Cardiac muscle cell (in vitro differentiated cells and primary cell): ENCODE measurements around the gene SAP30BP. TPM values are rescaled to one million over a fixed set of nuclear protein-coding genes. Genes with fewer than 3 reads are reported as not detected.

ENCODE experiments used
- DNase-seq, 2 donors: peaks; one replicate each; pipeline versions ENCODE4 v3.0.0 to v3.0.0-alpha.2; 2010 to 2017; ENCODE audit warnings: low read depth in 1 of 2, low spot score in 1 of 2
- H3K27ac ChIP-seq: fragments of 200-600 bp; sonication (generic); 2 replicates; pipeline ENCODE4 v1.5.1; 2016
- H3K27me3 ChIP-seq: fragments of 200-600 bp; sonication (generic); 2 replicates; pipeline ENCODE4 v1.6.0; 2016; ENCODE audit warnings: control low read depth
- H3K36me3 ChIP-seq: fragments of 200-600 bp; sonication (generic); 2 replicates; pipeline ENCODE4 v1.5.1; 2016; ENCODE audit warnings: control low read depth
- H3K4me1 ChIP-seq: fragments of 200-600 bp; sonication (generic); 2 replicates; pipeline ENCODE4 v1.8.1; 2017; ENCODE audit warnings: low read depth, mild to moderate bottlenecking, mixed run types
- H3K4me3 ChIP-seq: fragments of 200-600 bp; sonication (generic); 2 replicates; pipeline ENCODE4 v1.5.1; 2016; ENCODE audit warnings: mild to moderate bottlenecking
- H3K9me3 ChIP-seq: fragments of 200-600 bp; sonication (generic); 2 replicates; pipeline ENCODE4 v1.5.1; 2017; ENCODE audit warnings: low read depth, mild to moderate bottlenecking, control low read depth
- polyA plus RNA-seq: library from polyadenylated mRNA; unstranded; fragments of >200 nt; fragmentation: Nextera tagmentation; extraction: Ambion mirVana; gene quantifications from 2 replicates; pipeline ENCODE4 v1.2.1, GENCODE V29; 2016
- total RNA-seq: library from RNA; depleted of rRNA; stranded (reverse); fragments of >200 nt; gene quantifications from 2 replicates; pipeline ENCODE4 v1.2.3, GENCODE V29; 2016
- TF ChIP-seq, protein P1 (sequence below): IDR thresholded peaks from 2 replicates; pipeline ENCODE4 v1.5.1; 2012; ENCODE audit warnings: low read depth, mild to moderate bottlenecking, low read length

SAP30BP gene
- total and polyA plus RNA-seq, 2 experiments from 2014 or later: 50.8 to 106 TPM

DNA sequence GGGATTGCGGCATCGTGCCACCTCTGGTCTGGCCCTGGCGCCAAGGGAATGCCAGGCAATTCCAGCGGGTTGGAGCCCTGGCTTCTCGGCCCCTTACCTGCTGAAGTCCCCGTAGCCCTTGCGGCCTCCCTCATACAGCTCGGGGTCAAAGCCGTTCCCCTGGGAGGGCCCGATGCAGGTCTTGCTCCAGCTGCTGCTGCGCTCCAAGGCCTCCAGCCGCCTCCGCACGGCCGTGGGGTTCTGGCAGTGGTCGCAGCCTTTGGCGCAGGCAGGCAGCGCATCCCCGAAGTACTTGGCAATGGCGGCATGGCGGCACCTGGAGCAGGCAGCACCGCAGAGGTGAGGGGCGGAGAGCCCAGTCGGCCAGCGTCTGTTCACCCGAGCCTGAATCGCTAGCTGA, 35.8 kb upstream of the SAP30BP start:
- TF ChIP-seq, protein P1, sequence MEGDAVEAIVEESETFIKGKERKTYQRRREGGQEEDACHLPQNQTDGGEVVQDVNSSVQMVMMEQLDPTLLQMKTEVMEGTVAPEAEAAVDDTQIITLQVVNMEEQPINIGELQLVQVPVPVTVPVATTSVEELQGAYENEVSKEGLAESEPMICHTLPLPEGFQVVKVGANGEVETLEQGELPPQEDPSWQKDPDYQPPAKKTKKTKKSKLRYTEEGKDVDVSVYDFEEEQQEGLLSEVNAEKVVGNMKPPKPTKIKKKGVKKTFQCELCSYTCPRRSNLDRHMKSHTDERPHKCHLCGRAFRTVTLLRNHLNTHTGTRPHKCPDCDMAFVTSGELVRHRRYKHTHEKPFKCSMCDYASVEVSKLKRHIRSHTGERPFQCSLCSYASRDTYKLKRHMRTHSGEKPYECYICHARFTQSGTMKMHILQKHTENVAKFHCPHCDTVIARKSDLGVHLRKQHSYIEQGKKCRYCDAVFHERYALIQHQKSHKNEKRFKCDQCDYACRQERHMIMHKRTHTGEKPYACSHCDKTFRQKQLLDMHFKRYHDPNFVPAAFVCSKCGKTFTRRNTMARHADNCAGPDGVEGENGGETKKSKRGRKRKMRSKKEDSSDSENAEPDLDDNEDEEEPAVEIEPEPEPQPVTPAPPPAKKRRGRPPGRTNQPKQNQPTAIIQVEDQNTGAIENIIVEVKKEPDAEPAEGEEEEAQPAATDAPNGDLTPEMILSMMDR: no peak
- H3K27me3 ChIP-seq: no peaks in the 10 kb centered on the region

DNA sequence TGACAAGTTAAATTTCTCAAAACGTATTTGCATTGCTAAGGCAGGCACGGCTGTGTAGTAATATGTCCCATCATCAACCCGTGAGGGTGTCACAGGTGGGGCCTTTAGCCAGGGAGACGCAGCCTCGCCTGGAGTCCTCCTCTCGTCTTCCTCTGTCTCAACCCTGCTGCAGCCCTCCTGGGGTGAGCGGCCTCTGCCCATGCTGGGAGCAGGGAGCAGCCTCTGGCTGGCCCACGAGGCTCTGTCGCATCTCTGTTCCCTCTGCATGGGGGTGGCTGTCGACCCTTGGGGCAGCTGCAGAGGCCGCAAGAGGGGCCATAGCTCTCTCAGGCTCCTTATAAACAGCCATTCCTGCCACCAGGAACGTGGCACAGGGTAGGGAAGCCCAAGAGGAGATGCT, 34.7 kb upstream of the SAP30BP start:
- no peak overlapping the region for H3K27ac ChIP-seq
- DNase-seq: no peak
- no peaks in the 10 kb centered on the region for H3K9me3 ChIP-seq
- no peaks in the 10 kb centered on the region for H3K36me3 ChIP-seq
- H3K27me3 ChIP-seq: no peaks in the 10 kb centered on the region
- no peak overlapping the region for H3K4me3 ChIP-seq
- H3K4me1 ChIP-seq: peaks cover 30% of the 10 kb centered on the region
- TF ChIP-seq, protein P1: no peak

More for the DNA sequence above, 35.8 kb upstream of the SAP30BP start:
- H3K27ac ChIP-seq: no peak overlapping the region
- H3K4me3 ChIP-seq: no peak overlapping the region
- DNase-seq: no peak
- peaks cover 27% of the 10 kb centered on the region for H3K4me1 ChIP-seq
- H3K36me3 ChIP-seq: no peaks in the 10 kb centered on the region
- H3K9me3 ChIP-seq: no peaks in the 10 kb centered on the region

DNA sequence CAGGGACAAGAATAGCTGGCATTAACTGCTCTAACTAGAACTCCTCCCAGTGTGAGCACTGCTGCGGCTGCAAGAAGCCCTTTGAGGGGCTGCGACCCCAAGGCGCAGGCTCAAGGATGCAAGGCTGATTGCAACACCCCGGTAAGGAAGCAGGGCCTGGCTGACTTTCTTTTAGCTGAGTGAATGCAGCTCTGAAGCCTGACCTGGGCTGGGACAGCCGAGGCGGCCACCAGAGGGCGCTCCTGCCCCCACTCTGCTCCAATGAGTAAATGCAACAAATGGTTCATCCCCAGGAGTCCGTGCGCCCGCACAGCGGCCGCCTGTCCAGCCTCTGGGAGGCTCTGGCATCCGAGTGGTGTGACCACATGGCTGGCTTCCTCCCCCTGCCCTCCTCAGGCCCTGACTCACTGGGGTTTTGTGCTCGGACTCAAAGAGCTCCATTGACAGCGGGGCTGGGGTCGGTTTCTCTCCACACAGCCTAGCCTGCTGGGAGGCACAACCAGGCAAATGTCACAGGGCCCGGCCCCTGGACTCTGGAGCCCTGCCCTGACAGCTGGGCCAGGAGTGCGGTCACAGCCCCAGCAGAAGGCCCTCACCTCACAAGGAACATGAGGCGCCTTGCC, 34.2 kb upstream of the SAP30BP start, which contains the start of gene SMIM5:
Gene SMIM5 (plus strand): TSS at position 572 of the 623 bp plus-strand sequence. CDS start 6,768 bp downstream, outside the sequence.
- peaks cover 30% of the 10 kb centered on the region for H3K4me1 ChIP-seq
- peak; percentile 85 to 91 for DNase-seq
- H3K4me3 ChIP-seq: no peak within 1 kb of the TSS
- H3K27me3 ChIP-seq: no peaks in the 10 kb centered on the region
- H3K9me3 ChIP-seq: no peaks in the 10 kb centered on the region
- H3K27ac ChIP-seq: peak within 1 kb of the TSS; percentile 71
- TF ChIP-seq, protein P1: peak; percentile 92
- H3K36me3 ChIP-seq: no peaks in the 10 kb centered on the region

DNA sequence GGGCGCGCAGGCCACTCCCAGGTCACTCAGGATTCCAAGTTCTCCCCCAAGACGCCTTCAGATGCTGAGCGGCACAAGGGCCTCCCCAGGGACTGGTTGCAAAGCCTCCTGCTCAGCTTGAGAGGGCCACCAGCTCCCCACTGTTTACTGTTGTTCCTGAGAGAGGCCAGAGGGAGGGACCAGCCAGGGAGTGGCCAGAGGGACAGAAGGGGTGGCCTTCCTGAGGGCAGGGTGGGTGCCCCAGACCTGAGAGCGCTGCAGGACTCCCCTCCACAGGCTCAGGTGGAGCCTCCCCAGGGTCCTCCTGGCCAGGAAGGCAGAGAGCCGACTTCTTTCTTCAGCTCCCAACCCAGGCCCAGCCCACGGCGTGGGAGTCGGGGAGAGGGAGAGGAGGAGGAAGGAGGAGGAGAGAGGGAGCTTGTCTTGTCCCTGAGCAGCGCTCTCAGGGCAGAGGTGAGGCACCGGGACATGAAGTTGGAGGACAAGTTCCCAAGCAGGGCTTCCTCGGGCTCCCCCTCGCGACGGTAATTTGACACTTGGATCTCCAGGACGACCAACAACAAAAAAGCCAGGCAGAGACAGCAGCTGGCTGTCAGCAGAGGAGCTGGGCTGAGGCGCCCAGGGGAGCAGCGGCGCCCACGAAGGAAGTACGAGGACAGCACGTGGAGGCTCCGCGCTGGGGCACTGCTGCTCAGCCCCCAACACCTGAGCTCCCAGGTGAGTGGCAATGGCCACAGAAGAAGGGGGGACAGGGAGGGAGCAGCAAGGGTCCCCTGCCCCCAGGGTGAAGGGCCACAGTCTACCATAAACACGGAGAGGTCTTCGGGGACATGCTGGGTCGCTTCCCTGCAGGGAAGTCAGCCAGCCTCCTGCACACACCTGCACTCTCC, 33.4 kb upstream of the SAP30BP start:
- peak overlapping the region; percentile 71 for H3K27ac ChIP-seq
- TF ChIP-seq, protein P1: peak; percentile 73
- peaks cover 30% of the 10 kb centered on the region for H3K4me1 ChIP-seq
- H3K9me3 ChIP-seq: no peaks in the 10 kb centered on the region
- H3K27me3 ChIP-seq: no peaks in the 10 kb centered on the region
- peak; percentile 89 to 96 for DNase-seq
- no peaks in the 10 kb centered on the region for H3K36me3 ChIP-seq
- H3K4me3 ChIP-seq: no peak overlapping the region

DNA sequence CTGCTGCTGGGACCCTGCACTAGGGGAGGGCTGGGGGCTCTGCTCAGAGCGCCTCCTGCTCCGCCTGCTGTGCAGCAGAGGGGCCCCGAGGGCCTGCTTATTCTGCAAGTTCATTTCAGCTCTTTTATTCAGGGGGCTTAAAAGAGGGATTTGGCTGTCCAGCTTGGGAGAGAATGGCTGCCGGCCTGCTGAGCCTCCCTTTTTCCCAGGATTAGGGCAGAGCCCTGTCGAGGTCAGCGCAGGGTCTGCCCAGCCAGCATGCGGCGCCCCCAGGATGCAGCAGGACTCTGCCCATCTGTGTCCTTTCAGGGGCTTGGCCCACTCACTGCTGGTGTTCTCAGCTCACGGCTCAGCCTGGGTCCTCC, 32.8 kb upstream of the SAP30BP start:
- Histone ChIP-seq H3K36me3 (no peaks in the 10 kb centered on the region), H3K4me3 (no peak overlapping the region)

More for the DNA sequence above, 32.8 kb upstream of the SAP30BP start:
- Histone ChIP-seq H3K9me3 (no peaks in the 10 kb centered on the region), H3K4me1 (peaks cover 30% of the 10 kb centered on the region), H3K27me3 (no peaks in the 10 kb centered on the region), H3K27ac (peak overlapping the region; percentile 16)
- no peak for DNase-seq
- TF ChIP-seq, protein P1: no peak
